Psoas muscle (tissue), 8 donors: ENCODE data around the gene PHOSPHO1. TPM values are rescaled to one million over a fixed set of nuclear protein-coding genes. Genes with fewer than 3 reads are reported as not detected.

ENCODE experiments used
- ATAC-seq, 4 donors: fragments of 200-7000 bp; cut with Tn5 transposase; one replicate each; pipeline ENCODE4 v1.9.1; 2020; ENCODE audit warnings: moderate library complexity in 3 of 4, mild to moderate bottlenecking in 2 of 4
- DNase-seq, 2 donors: peaks; one replicate each; pipeline ENCODE4 v3.0.0-alpha.2; 2020
- H3K27ac ChIP-seq: fragments of 200-600 bp; one replicate; pipeline ENCODE4 v1.8.0; 2022
- H3K27me3 ChIP-seq, 3 donors: fragments of 200-600 bp in 1 of 3; one replicate each; pipeline versions ENCODE4 v1.6.1 to v1.8.0; 2013 to 2022; ENCODE audit warnings: low read length in 2 of 3, mild to moderate bottlenecking in 2 of 3, moderate library complexity in 1 of 3; ENCODE audit not compliant: insufficient read depth in 3 of 3
- H3K36me3 ChIP-seq, 2 donors: fragments of 200-600 bp in 1 of 2; one replicate each; pipeline versions ENCODE4 v1.6.1 to v1.8.0; 2013 to 2022; ENCODE audit warnings: low read depth in 1 of 2, mild to moderate bottlenecking in 1 of 2, moderate library complexity in 1 of 2; ENCODE audit not compliant: insufficient read depth in 1 of 2
- H3K4me1 ChIP-seq: fragments of 200-600 bp; one replicate; pipeline ENCODE4 v1.8.0; 2022
- H3K4me3 ChIP-seq: fragments of 200-600 bp; one replicate; pipeline ENCODE4 v1.8.0; 2022; ENCODE audit warnings: mild to moderate bottlenecking
- H3K9me3 ChIP-seq: fragments of 200-600 bp; one replicate; pipeline ENCODE4 v1.8.0; 2022
- WGBS, 3 donors: extraction: QIAGEN DNeasy Blood & Tissue Kit; methylation state at CpG; one replicate each; pipeline versions ENCODE4 v1.1.6 to v1.1.7; 2013; 5-methylcytosine and 5-hydroxymethylcytosine counted together
- intact Hi-C, 2 donors: fragments of 100-400 bp; cut with DNase I; formaldehyde crosslinking; loops; one replicate each; pipeline versions ENCODE4 v1.11.0 to v1.14.2; 2022
- polyA plus RNA-seq, 3 donors: library from polyadenylated mRNA; stranded (reverse); fragments of 200-250 nt; gene quantifications; one replicate each; pipeline ENCODE4 v1.2.3, GENCODE V29; 2013
- total RNA-seq, 4 donors: library from RNA; stranded (reverse); fragmentation: NEBNext Ultra II Directional in 2 of 4; extraction: Animal tissue kit (Norgen Biotek cat#: 25700) in 2 of 4; gene quantifications; one replicate each; pipeline versions ENCODE4 v1.2.1 to v1.2.4, GENCODE V29; 2021 to 2023
- TF ChIP-seq, protein P1 (sequence below): fragments of 200-600 bp; IDR thresholded peaks from one replicate; pipeline ENCODE4 v1.8.0; 2022; ENCODE audit warnings: antibody characterized with exemption
- donor health status: healthy with polysubstance abuse.
- donor health status: DM: no; HTN: no; CAD: no; lungs with moderate emphysema.
- donor health status: Bipolar disorder and iron deficiency.
- donor health status: healthy.
- donor health status: DM: yes; HTN: yes; CAD: no.
- donor health status: DM: no; HTN: no; CAD: no.
- donor health status: DM: no; HTN: no; CAD: no.
- donor health status: DM: yes; HTN: yes; CAD: no.

The PHOSPHO1 gene
- total and polyA plus RNA-seq, 7 donors: 0.30 to 4.2 (median 0.70) TPM

- H3K36me3 ChIP-seq: no peaks in the 10 kb centered on the region
- H3K27me3 ChIP-seq: peaks cover 0 to 33% (median 17%) of the 10 kb centered on the region in 3 donors
- no peak overlapping the region for H3K4me3 ChIP-seq
- intact Hi-C loops: no loop called here
- TF ChIP-seq, protein P1, sequence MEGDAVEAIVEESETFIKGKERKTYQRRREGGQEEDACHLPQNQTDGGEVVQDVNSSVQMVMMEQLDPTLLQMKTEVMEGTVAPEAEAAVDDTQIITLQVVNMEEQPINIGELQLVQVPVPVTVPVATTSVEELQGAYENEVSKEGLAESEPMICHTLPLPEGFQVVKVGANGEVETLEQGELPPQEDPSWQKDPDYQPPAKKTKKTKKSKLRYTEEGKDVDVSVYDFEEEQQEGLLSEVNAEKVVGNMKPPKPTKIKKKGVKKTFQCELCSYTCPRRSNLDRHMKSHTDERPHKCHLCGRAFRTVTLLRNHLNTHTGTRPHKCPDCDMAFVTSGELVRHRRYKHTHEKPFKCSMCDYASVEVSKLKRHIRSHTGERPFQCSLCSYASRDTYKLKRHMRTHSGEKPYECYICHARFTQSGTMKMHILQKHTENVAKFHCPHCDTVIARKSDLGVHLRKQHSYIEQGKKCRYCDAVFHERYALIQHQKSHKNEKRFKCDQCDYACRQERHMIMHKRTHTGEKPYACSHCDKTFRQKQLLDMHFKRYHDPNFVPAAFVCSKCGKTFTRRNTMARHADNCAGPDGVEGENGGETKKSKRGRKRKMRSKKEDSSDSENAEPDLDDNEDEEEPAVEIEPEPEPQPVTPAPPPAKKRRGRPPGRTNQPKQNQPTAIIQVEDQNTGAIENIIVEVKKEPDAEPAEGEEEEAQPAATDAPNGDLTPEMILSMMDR: no peak
- H3K4me1 ChIP-seq: no peaks in the 10 kb centered on the region
- ATAC-seq: no peak
- 77 to 87% (median 84%) methylated on average over 2 of the region's 2 CpGs for WGBS, 3 donors
- no peak for DNase-seq
- no peak overlapping the region for H3K27ac ChIP-seq
- H3K9me3 ChIP-seq: no peaks in the 10 kb centered on the region
Observed at GRCh38 chr17:49213847-49214246, 16.7 kb downstream of the PHOSPHO1 start.

DNA sequence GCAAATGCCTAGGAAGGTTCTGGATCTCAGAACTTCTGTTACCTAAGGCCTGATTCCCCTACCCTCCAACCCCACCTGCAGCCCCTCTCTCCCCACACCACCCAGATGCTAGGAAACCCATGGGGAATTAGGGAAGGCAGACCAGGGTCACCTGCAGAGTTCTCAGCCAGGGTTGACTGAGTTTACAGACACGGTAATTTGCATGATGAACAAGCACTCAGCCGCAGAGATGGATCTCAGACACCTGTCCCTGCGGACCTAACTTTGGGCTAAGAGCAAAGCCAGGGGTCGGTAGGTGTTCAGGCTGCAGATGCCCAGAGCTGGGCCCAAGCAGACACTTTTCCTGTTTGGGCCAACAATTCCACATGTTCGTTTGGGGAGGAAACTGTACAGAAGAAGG is 17.2 kb downstream of the PHOSPHO1 start:
- no peaks in the 10 kb centered on the region for H3K9me3 ChIP-seq
- no peak overlapping the region for H3K27ac ChIP-seq
- ATAC-seq: no peak
- H3K4me1 ChIP-seq: no peaks in the 10 kb centered on the region
- no peak overlapping the region for H3K4me3 ChIP-seq
- no peaks in the 10 kb centered on the region for H3K36me3 ChIP-seq
- 53 to 62% (median 61%) methylated on average over 5 of the region's 5 CpGs for WGBS, 3 donors
- peaks cover 0 to 35% (median 17%) of the 10 kb centered on the region in 3 donors for H3K27me3 ChIP-seq
- intact Hi-C loops: no loop called here
- DNase-seq: no peak
- TF ChIP-seq, protein P1: no peak

DNA sequence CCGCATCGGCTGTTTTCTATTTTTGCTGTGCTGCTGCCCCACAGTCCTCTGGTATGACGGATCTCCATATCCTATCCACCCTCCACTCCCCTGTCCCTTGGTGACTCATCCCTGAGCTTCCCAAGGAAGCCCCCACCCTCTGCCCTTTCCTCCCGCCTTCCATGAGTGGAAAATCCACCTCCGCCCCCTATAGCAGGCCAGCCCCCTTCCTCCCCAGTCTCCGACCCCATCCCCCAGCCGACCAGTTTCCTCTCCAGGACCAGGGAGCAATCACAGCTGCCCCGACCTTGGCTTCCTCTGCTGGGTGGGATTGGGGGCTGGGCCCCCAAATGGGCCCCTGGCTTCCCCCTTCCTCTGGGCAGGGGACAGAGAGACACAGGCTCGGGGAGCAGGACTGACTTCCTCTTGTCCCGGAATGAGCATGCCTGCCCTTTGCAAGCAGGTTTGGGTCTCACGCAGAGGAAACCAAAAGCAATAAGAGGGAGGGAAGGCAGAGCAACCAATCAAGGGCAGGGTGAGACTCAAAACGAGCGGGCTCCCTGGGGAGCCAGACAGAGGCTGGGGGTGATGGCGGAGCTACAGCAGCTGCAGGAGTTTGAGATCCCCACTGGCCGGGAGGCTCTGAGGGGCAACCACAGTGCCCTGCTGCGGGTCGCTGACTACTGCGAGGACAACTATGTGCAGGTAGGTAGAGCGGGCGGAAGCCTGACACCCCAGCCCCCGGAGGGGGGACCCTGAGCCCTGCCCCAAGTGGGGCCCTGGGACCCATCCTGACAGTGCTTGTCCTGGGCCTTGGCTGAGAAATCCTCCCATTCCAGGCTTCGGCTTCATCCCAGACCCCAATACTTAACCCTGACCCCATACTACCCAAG is 20.2 kb downstream of the PHOSPHO1 start, which contains the start of the genes ABI3 and GNGT2:
ABI3 (plus strand) TSS at position 550 of the 872 bp plus-strand sequence; CDS start at position 568, 18 bp downstream.
GNGT2 (minus strand) TSS at position 417 of the 872 bp plus-strand sequence. CDS start 3,152 bp downstream, outside the sequence.
- peak; percentile 43 to 58 for DNase-seq
- Histone ChIP-seq H3K27ac (peak within 1 kb of the TSS; percentile 36), H3K9me3 (no peaks in the 10 kb centered on the region), H3K36me3 (no peaks in the 10 kb centered on the region), H3K4me1 (no peaks in the 10 kb centered on the region), H3K27me3 (peaks cover 0 to 35% (median 17%) of the 10 kb centered on the region in 3 donors), H3K4me3 (peak within 1 kb of the TSS; percentile 48)
- TF ChIP-seq, protein P1: no peak
- intact Hi-C loops: no loop called here
- WGBS, 3 donors: 13 to 24% (median 21%) methylated on average over 21 to 22 of the region's 22 CpGs
- ATAC-seq: peak in 3 of 4 donors; percentile 39 to 65 (median 50)

DNA sequence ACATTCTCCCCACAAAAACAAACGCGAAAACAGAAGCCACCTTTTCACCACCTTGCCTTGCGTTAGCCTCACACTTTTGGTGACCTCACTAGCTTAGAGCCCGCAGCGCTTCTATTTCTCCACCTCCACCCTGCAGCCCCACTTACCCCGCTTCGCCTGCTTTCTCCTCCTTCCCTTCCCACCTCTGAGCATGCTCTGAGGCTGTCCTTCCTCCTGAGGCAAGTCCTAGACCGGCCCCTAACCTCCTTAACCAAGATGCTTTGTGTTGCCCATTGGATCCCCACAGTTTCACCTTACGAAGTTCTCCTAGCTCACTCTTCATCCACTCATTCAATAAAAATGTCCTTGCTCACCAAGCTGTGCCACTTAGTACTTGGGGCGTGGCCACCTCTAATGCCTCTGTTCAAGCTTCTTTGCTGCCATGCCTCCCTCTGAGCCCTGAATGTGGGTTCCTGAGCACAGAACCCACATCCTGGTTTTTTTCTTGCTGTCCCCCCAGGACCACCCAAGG is 21.5 kb downstream of the PHOSPHO1 start:
- H3K36me3 ChIP-seq: no peaks in the 10 kb centered on the region
- intact Hi-C loops: no loop called here
- H3K4me3 ChIP-seq: no peak overlapping the region
- DNase-seq: no peak
- H3K4me1 ChIP-seq: no peaks in the 10 kb centered on the region
- no peaks in the 10 kb centered on the region for H3K9me3 ChIP-seq
- WGBS, 3 donors: 79 to 83% (median 80%) methylated on average over 10 of the region's 10 CpGs
- H3K27me3 ChIP-seq: peaks cover 0 to 35% (median 17%) of the 10 kb centered on the region in 3 donors
- ATAC-seq: no peak
- no peak overlapping the region for H3K27ac ChIP-seq
- TF ChIP-seq, protein P1: no peak
